NK-92 (cell line): ENCODE data around the gene ASCC1.
"Not testable (repeated sequence)": the region's sequence is repeated elsewhere in the genome, so short reads cannot be mapped to it uniquely, and the experiment has no call there.

Experiments used
- DNase-seq: peaks from one replicate; lab custom pipeline; 2025; ENCODE audit not compliant: unreplicated experiment; lab: John Stamatoyannopoulos, UW

The ASCC1 gene

DNA sequence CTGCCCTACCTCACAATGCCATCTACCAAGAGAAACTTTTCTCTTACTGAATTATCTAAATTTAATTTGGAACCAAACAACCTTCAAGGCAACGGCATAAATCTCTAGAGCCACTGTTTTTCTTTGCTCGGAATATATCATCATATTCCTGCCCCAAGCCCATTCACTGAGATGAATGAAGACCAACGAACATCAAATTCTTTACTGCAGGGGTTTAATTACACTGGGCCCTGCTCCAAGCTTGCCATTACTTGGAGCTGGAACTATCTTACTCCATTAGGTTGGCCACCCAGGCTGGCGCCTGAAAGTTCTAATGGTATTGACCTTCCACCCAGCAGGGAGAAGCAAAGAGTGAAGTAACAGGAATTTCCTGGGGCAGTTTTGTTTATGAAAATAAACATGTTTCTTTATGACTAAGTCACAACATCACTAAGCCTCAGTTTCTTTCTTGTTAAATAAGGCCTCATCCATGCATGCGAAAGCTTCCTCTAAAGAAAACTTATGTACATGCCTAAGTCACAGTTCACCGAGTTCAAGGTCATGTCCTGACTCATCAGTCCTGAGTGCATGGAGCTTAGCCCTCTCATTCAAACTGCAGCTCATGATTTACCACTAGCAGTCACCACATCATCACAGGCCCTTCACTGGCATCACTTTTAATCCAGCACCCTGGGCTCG is 42.3 kb downstream of the ASCC1 start:
- DNase-seq, result no peak

DNA sequence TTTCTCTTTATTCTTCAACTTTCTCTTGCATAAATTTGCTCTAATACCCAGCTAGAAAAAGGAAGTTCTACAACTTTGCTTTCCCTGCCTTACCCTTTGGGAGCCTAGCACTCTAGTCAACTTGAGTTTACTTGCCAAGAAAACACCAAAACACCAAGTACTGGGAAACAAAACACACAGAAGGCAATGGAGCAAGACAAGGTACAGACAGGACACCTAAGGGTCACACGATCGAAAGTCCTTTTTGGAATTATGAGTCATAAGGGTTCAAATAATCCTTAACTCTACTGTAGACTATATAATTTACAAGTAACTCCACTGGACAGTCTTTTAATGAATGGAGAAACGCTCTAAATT is 42.8 kb downstream of the ASCC1 start:
- no peak for DNase-seq

DNA sequence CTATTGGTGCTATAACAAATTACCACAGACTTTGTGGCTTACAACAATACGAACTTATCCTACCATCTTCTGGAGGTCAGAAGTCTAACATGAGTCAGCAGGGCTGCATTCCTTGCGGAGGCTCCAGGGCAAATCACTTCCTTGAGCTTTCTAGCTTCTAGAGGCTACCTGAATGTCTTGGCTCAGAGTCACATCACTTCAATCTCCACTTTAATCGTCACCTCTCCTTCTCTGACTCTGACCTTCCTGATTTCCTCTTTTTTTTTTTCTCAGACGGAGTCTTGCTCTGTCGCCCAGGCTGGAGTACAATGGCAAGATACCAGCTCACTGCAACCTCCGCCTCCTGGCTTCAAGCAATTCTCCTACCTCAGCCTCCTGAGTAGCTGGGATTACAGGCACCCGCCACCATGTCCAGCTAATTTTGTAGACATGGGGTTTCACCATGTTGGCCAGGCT is 44.9 kb downstream of the ASCC1 start:
- DNase-seq, result no peak

DNA sequence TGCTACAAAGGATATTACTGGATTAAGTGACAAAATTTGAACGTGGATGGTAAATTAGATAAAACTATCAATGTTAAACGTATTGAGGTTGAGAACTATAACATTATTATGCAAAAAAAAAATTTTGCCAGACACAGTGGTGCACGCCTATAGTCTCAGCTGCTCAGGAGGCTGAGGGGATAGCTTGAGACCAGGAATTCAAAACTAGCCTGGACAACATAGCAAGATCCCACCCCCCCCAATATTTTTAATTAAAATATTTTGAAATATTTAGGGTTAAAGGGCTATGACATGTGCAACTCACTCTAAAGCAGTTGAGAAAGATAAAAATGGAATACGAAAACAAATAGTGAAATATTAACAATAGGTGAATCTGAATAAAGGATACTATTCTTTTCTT is 45.3 kb downstream of the ASCC1 start:
- no peak for DNase-seq

DNA sequence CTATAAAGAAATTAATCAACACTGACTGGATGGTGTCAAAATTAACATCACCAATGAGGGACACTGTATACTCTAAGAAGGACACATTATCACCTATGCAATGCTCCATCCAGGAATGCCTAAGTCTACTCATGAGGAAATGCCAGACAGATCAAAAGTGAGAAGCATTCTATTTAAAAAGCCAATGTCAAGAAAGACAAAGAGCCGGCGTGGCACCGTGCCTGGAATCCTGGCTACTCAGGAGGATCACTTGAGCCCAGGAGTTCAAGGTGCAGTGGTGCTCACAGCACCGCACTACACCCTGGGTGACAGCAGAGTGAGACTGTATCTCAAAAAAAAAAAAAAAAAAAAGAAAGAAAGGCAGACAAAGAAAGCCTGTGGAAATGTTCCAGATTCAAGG is 45.8 kb downstream of the ASCC1 start:
- DNase-seq, result no peak

DNA sequence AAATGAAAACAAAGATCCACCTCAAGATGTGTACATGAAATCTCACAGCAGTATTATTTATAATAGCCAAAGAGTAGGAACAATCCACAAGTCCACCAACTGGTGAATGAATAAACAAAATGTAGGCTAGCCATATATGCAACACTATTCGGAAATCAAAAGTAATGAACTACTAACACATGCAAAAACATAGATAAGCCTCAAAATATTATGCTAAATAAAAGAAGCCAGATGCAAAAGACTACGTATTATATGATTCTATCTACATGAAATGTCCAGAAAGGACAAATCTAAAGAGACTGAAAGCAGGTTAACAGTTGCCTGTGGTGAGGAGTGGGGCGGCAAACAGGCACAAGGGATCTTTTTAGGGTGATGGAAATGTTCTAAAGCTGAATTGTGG is 49.0 kb downstream of the ASCC1 start:
- DNase-seq, result no peak

DNA sequence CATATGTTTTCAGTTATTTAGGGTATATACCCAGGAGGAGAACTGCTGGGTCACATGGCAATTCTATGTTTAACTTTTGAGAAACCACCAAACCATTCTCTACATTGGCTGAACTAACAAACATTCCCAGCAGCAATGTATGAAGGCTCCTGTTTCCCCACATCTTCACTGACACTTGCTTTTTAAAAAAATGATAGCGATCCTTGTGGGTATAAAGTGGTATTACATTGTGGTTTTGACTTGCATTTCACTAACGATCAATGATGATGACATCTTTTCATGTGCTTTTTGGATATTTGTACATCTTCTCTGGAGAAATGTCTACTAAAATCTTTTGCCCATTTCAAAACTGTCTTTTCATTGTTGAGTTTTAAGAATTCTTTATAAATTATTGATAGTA is 51.5 kb downstream of the ASCC1 start:
- no peak for DNase-seq

DNA sequence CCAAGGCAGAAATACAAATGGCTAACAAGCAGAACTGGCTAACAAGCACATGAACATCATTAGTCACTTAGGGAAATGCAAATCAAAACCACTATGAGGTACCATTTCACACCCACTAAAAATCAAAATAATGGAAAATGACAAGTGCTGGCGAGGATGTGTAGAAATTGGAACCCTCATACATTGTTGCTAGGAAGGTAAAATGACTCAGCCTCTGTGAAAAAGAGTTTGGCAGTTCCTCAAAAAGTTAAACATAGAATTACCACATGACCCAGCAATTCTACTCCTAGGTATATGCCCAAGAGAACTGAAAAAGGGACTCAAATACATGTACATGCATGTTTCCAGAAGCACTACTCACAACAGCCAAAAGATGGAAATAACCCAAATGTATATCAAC is 53.1 kb downstream of the ASCC1 start:
- no peak for DNase-seq

DNA sequence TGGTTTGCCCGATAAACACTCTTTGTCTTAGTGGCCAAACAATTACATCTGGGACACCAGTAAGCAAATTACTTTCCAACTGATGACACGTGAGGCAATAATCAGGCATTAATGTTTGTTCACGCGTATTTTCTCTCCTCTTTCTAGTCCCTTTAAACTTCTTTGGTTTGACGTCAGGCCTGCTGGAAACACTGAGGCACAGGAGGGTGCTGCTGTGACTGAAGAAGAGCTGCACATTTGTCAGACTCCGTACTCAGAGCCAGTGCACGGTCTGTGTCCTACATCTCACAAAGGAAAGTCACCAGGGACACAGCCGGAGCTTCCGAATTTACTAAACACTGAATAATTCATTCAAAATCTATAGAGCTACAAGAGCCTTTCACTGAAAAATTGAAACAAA is 57.9 kb downstream of the ASCC1 start:
- DNase-seq, result no peak

DNA sequence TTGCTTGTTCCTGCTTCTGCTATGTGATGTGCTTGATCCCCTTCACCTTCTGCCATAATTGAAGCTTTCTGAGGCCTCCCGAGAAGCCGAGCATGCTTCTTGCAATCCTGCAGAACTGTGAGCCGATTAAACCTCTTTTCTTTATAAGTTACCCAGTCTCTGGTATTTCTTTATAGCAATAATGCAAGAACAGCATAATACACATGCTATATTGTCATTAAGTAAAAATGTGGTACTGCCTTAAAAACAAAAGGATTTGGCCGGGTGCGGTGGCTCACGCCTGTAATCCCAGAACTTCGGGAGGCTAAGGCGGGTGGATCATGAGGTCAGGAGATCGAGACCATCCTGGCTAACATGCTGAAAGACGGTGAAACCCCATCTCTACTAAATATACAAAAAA is 59.9 kb downstream of the ASCC1 start:
- DNase-seq, result no peak

DNA sequence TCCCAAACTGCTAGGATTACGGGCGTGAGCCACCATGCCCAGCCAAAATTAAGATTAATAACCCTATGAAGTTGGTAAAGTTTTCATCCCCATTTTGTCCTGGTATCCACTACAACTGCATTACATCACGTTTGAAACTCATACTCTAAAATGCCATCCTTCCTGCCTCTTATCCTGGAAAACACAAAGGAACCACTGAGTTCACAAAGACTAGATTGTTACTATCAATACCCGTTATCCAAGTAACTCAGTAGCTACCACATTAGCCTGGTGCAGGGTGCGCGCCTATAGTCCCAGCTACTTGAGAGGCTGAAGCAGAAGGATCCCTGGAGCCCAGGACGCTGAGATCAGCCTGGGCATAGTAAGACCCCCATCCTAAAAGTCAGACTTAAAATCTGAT is 63.8 kb downstream of the ASCC1 start:
- DNase-seq, result no peak

DNA sequence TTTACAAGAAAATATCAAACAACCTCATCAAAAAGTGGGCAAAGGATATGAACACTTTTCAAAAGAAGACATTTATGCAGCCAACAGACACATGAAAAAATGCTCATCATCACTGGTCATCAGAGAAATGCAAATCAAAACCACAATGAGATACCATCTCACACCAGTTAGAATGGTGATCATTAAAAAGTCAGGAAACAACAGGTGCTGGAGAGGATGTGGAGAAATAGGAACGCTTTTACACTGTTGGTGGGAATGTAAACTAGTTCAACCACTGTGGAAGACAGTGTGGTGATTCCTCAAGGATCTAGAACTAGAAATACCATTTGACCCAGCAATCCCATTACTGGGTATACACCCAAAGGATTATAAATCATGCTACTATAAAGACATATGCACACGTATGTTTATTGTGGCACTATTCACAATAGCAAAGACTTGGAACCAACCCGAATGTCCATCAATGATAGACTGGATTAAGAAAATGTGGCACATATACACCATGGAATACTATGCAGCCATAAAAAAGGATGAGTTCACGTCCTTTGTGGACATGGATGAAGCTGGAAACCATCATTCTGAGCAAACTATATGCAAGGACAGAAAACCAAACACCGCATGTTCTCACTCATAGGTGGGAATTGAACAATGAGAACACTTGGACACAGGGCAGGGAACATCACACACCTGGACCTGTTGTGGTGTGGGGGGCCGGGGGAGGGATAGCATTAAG is 65.2 kb downstream of the ASCC1 start:
- DNase-seq, result not testable (repeated sequence)

DNA sequence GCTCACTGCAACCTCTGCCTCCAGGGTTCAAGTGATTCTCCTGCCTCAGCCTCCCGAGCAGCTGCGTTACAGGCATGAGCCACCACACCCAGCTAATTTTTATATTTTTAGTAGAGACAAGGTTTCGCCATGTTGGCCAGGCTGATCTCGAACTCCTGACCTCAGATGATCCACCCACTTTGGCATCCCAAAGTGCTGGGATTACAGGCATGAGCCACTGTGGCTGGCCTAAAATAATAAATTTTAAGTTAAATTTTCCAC is 68.8 kb downstream of the ASCC1 start:
- not testable (repeated sequence) for DNase-seq

DNA sequence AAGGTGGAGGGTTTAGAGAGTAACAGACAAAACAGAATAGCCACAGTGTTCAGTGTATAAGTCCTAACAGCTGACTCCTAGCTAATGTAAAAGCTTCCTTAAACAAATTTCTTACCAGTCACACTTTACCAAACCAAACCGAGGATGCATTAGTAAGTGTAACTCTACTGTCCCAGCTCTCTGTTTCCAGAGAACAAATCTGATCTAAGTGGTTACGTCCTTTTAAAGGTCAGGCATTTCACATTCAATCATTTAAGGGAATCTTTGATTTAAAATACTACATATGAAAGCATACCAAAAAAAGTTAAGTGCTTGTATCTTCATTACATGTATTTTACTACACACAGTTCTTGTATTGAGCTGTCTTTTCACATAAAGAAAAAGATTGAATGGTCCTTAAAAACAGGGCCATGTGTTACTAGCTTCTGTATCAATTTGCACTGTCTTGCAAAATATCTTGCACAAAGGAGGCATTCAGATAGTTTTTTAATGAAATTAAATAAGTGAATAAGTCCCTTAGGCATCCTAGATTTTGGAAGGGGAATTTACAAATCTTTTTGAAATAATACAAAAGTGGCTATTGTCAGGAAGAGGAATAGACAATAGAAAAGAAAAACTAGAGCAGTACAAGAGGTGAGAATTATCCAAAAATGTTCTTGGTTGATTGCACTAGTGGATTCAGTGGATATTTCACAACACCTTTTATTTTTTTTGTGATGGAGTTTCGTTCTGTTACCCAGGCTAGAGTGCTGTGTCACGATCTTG is 69.3 kb downstream of the ASCC1 start:
- DNase-seq, result no peak

DNA sequence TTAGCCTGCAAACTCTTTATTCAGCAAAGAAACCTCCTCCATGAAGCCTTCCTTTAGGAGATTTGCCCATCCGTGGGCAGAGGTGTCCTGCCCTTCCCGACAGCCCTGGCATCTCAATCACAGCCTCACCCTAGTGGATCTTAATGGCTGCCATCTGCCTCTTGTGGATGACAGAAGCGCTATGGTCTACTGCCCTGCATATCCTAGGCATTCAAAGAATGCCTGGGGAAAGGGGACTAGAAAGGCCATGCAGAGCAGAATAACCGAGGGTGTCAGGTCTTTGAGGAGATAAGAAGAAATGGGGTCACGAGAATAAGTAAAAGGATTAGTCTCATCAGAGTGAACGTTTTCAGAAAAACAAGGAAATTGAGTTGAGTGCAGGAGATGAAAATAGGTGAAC is 70.0 kb downstream of the ASCC1 start:
- no peak for DNase-seq

DNA sequence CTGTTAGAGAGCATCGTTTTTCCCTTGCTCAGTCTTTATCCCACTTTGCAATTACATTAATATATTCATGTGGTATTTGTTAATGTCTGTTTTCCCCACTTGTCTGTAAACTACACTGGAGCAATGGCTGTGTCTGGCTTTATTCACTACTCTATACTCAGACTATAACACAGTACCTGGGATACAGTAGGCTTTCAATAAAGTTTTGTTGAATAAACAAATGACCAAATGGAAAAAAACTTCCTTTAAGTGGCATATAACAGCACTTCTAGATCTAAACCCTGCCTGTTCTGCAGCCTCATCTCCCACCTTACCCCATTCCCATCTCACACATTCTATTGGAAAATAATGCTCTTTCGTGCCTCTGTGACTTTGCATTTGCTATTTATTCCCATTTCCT is 70.4 kb downstream of the ASCC1 start:
- no peak for DNase-seq

DNA sequence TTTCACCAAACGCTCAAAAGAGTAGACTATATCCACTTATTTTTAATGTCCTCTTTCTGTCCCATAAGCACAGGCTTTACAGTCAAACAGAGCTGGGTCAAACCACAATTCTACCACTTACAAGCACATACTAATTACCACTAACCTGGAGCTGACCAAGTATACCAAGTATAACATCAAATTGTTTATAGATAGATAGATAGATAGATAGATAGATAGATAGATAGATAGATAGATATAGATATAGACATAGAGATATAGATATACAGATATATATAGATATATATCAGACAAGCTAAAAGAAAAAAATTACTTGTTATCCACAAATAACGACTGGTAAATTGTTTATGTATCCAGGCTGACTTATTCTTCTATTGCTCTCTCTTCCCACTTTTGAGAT is 75.2 kb downstream of the ASCC1 start:
- no peak for DNase-seq

DNA sequence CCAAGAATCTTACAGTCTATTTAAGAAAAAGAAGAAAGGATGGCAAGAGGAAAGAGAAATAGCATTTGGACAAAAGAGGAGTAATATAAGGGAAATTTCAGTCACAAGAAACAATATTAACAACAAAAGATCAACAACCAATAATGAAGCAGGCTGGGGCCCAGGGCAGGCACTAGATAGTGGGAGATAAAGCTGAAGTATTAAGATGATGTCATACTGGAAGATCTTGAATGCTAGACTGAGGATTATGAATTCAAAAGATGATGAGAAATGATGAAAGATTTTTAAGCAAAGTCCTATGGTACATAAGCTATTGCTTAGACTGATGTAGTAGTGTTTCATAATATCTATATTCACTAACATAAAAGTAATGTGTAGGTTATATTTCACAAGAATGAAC is 75.9 kb downstream of the ASCC1 start:
- DNase-seq, result no peak

DNA sequence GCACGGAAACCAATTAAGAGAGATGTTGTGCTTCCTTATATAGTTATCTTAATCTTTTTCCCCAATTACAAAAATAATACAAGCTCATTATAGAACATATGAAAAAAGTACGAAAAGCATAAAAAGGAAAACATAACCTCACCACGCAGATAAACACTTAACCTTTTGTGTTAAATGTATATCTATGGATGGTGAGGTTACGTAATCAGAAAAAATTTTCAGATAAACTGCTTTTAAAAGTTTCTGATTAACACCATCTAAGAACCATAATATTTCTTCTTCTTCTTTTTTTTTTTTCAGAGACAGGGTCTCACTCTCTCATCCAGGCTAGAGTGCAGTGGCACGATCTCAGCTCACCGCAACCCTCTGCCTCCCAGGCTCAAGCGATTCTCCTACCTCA is 78.5 kb downstream of the ASCC1 start:
- DNase-seq, result no peak

DNA sequence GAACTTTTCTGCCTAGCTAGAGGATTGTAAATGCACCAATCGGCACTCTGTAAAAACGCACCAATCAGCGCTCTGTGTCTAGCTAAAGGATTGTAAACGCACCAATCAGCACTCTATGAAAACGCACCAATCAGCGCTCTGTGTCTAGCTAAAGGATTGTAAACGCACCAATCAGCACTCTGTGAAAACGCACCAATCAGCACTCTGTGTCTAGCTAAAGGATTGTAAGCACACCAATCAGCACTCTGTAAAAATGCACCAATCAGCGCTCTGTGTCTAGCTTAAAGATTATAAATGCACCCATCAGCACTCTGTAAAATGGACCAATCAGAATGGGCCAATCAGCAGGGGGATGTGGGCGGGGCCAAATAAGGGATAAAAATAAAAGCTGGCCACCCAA is 79.9 kb downstream of the ASCC1 start:
- not testable (repeated sequence) for DNase-seq

DNA sequence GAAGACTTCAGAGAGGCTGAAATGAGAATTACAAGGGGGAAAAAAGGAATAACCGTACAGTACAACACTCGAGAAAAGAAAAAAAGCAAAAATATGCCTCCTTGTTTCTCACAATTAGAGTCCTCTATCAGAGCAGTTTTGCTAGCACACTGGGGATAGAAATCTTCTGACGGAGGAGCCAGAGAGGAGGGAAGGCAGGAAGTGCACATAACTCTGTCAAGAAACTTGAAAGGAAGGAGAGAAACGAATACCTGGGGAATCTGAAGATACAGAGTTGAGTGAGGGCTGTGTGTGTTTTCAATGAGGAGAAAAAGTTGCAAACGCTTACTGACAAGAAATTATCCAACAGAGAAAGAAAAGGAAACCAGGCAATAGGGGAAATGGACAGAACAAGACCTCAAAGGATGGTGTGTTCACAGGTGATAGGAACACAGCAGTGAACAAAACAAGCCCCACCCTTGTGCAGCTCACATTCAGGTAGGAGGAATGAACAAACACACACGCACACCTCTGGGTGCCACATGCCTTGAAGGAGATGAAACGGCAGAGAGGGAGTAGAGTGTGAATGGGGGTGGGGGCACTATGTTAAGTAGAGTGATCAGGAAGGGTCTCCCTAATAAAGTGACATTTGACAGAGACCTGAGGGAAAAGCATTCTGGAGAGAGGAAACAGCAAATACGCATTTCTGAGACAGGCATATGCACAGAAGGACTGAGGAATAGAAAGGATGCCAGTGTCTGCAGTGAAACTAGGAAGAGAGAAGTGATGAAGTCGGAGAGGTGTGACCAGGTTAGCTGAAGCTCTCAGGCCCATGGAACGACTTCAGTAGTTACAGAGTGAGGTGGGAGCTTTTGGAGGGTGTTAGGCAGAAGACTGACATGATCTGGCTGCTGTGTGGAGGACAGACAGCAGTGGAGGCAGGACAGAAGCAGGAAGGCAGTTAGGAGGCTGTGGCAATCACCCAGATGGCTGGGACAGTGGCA is 81.0 kb downstream of the ASCC1 start:
- no peak for DNase-seq
